ENCODE data around the gene GDF2.

Gene GDF2

GRCh38 chr10:47326306-47326926 is 4.2 kb downstream of the GDF2 start:
- no peak for TF ChIP-seq POLR2A (IDR thresholded peaks at IDR 0.05; ENCODE audit: low read length)
- no peak for TF ChIP-seq GATA1 (IDR thresholded peaks at IDR 0.05; ENCODE audit: low read depth, low read length)
- DNase-seq, result no peak

- DNase-seq, result peak; percentile 30 to 36
- TF ChIP-seq POLR2A (IDR thresholded peaks at IDR 0.05; ENCODE audit: low read length), result no peak
- TF ChIP-seq GATA1 (IDR thresholded peaks at IDR 0.05; ENCODE audit: low read depth, low read length), result no peak
Measured at GRCh38 chr10:47326927-47327330, 4.7 kb downstream of the GDF2 start.

GRCh38 chr10:47329855-47330254 is 7.6 kb downstream of the GDF2 start:
- no peak for TF ChIP-seq POLR2A (IDR thresholded peaks at IDR 0.05; ENCODE audit: low read length)
- no peak for TF ChIP-seq GATA1 (IDR thresholded peaks at IDR 0.05; ENCODE audit: low read depth, low read length)
- no peak for DNase-seq

GRCh38 chr10:47330366-47330765 is 8.1 kb downstream of the GDF2 start:
- no peak for TF ChIP-seq GATA1 (IDR thresholded peaks at IDR 0.05; ENCODE audit: low read depth, low read length)
- TF ChIP-seq POLR2A (IDR thresholded peaks at IDR 0.05; ENCODE audit: low read length), result no peak
- no peak for DNase-seq

GRCh38 chr10:47330804-47331203 is 8.6 kb downstream of the GDF2 start:
- no peak for DNase-seq
- TF ChIP-seq GATA1 (IDR thresholded peaks at IDR 0.05; ENCODE audit: low read depth, low read length) (no peak), POLR2A (IDR thresholded peaks at IDR 0.05; ENCODE audit: low read length) (no peak)

GRCh38 chr10:47331491-47331890 is 9.2 kb downstream of the GDF2 start:
- TF ChIP-seq GATA1 (IDR thresholded peaks at IDR 0.05; ENCODE audit: low read depth, low read length), result no peak
- no peak for TF ChIP-seq POLR2A (IDR thresholded peaks at IDR 0.05; ENCODE audit: low read length)
- no peak for DNase-seq

GRCh38 chr10:47331954-47332353 is 9.7 kb downstream of the GDF2 start:
- no peak for TF ChIP-seq POLR2A (IDR thresholded peaks at IDR 0.05; ENCODE audit: low read length)
- no peak for DNase-seq

- DNase-seq, result no peak
Measured at GRCh38 chr10:47332371-47332770, 10.1 kb downstream of the GDF2 start.

GRCh38 chr10:47332946-47333345 is 10.7 kb downstream of the GDF2 start:
- TF ChIP-seq GATA1 (IDR thresholded peaks at IDR 0.05; ENCODE audit: low read depth, low read length) (no peak), POLR2A (IDR thresholded peaks at IDR 0.05; ENCODE audit: low read length) (no peak)
- DNase-seq, result no peak

More at GRCh38 chr10:47332371-47332770, 10.1 kb downstream of the GDF2 start:
- TF ChIP-seq GATA1 (IDR thresholded peaks at IDR 0.05; ENCODE audit: low read depth, low read length), result no peak
- TF ChIP-seq POLR2A (IDR thresholded peaks at IDR 0.05; ENCODE audit: low read length), result no peak

GRCh38 chr10:47333532-47333931 is 11.3 kb downstream of the GDF2 start:
- no peak for DNase-seq
- TF ChIP-seq POLR2A (IDR thresholded peaks at IDR 0.05; ENCODE audit: low read length) (no peak), GATA1 (IDR thresholded peaks at IDR 0.05; ENCODE audit: low read depth, low read length) (no peak)

- TF ChIP-seq POLR2A (IDR thresholded peaks at IDR 0.05; ENCODE audit: low read length) (no peak), GATA1 (IDR thresholded peaks at IDR 0.05; ENCODE audit: low read depth, low read length) (no peak)
- DNase-seq, result no peak
Measured at GRCh38 chr10:47334466-47335295, 12.4 kb downstream of the GDF2 start.

- no peak for DNase-seq
- no peak for TF ChIP-seq POLR2A (IDR thresholded peaks at IDR 0.05; ENCODE audit: low read length)
- TF ChIP-seq GATA1 (IDR thresholded peaks at IDR 0.05; ENCODE audit: low read depth, low read length), result no peak
Measured at GRCh38 chr10:47335906-47336305, 13.7 kb downstream of the GDF2 start.

- DNase-seq, result peak; percentile 37 to 40
- TF ChIP-seq GATA1 (IDR thresholded peaks at IDR 0.05; ENCODE audit: low read depth, low read length), result no peak
- no peak for TF ChIP-seq POLR2A (IDR thresholded peaks at IDR 0.05; ENCODE audit: low read length)
Measured at GRCh38 chr10:47336387-47337134, 14.3 kb downstream of the GDF2 start.

GRCh38 chr10:47337310-47337709 is 15.1 kb downstream of the GDF2 start:
- no peak for DNase-seq
- no peak for TF ChIP-seq GATA1 (IDR thresholded peaks at IDR 0.05; ENCODE audit: low read depth, low read length)
- TF ChIP-seq POLR2A (IDR thresholded peaks at IDR 0.05; ENCODE audit: low read length), result no peak
